ENCODE data around the gene SSU72. TPM values are rescaled to one million over a fixed set of nuclear protein-coding genes. Genes with fewer than 3 reads are reported as not detected.
"Not testable (repeated sequence)": the region's sequence is repeated elsewhere in the genome, so short reads cannot be mapped to it uniquely, and the experiment has no call there.

Gene SSU72
- total RNA-seq, 1 donor = 54.7 TPM

GRCh38 chr1:1561801-1562470, 12.7 kb downstream of the SSU72 start:
- no peak for DNase-seq (ENCODE audit: low read depth in 2 of 3, low spot score in 2 of 3)

- no peak for DNase-seq (ENCODE audit: low read depth in 2 of 3, low spot score in 2 of 3)
Observed at GRCh38 chr1:1560178-1560577, 14.5 kb downstream of the SSU72 start.

GRCh38 chr1:1559066-1559465, 15.6 kb downstream of the SSU72 start:
- DNase-seq (ENCODE audit: low read depth in 2 of 3, low spot score in 2 of 3) = no peak

- DNase-seq (ENCODE audit: low read depth in 2 of 3, low spot score in 2 of 3) = no peak
Observed at GRCh38 chr1:1558591-1558990, 16.1 kb downstream of the SSU72 start.

GRCh38 chr1:1557688-1558087, 17.0 kb downstream of the SSU72 start:
- not testable (repeated sequence) for DNase-seq (ENCODE audit: low read depth in 2 of 3, low spot score in 2 of 3)

- not testable (repeated sequence) for DNase-seq (ENCODE audit: low read depth in 2 of 3, low spot score in 2 of 3)
Observed at GRCh38 chr1:1556961-1557360, 17.7 kb downstream of the SSU72 start.

- DNase-seq (ENCODE audit: low read depth in 2 of 3, low spot score in 2 of 3) = no peak
Observed at GRCh38 chr1:1556505-1556904, 18.2 kb downstream of the SSU72 start.

GRCh38 chr1:1554926-1555915, 19.4 kb downstream of the SSU72 start:
- no peak for DNase-seq (ENCODE audit: low read depth in 2 of 3, low spot score in 2 of 3)

- DNase-seq (ENCODE audit: low read depth in 2 of 3, low spot score in 2 of 3) = no peak
Observed at GRCh38 chr1:1554550-1554925, 20.1 kb downstream of the SSU72 start.

- no peak for DNase-seq (ENCODE audit: low read depth in 2 of 3, low spot score in 2 of 3)
Observed at GRCh38 chr1:1553821-1554494, 20.7 kb downstream of the SSU72 start.

GRCh38 chr1:1552263-1552639, 22.4 kb downstream of the SSU72 start:
- DNase-seq (ENCODE audit: low read depth in 2 of 3, low spot score in 2 of 3) = no peak

GRCh38 chr1:1551524-1552262, 23.0 kb downstream of the SSU72 start:
- no peak for DNase-seq (ENCODE audit: low read depth in 2 of 3, low spot score in 2 of 3)

GRCh38 chr1:1550591-1551432, 23.9 kb downstream of the SSU72 start:
- peak in 1 of 3 donors; percentile 37 for DNase-seq (ENCODE audit: low read depth in 2 of 3, low spot score in 2 of 3)

- DNase-seq (ENCODE audit: low read depth in 2 of 3, low spot score in 2 of 3) = no peak
Observed at GRCh38 chr1:1550087-1550486, 24.6 kb downstream of the SSU72 start.

- no peak for DNase-seq (ENCODE audit: low read depth in 2 of 3, low spot score in 2 of 3)
Observed at GRCh38 chr1:1548591-1548990, 26.1 kb downstream of the SSU72 start.

- DNase-seq (ENCODE audit: low read depth in 2 of 3, low spot score in 2 of 3) = no peak
Observed at GRCh38 chr1:1547476-1547875, 27.2 kb downstream of the SSU72 start.

- no peak for DNase-seq (ENCODE audit: low read depth in 2 of 3, low spot score in 2 of 3)
Observed at GRCh38 chr1:1547011-1547410, 27.7 kb downstream of the SSU72 start.

GRCh38 chr1:1545946-1546737, 28.5 kb downstream of the SSU72 start:
- no peak for DNase-seq (ENCODE audit: low read depth in 2 of 3, low spot score in 2 of 3)

- no peak for DNase-seq (ENCODE audit: low read depth in 2 of 3, low spot score in 2 of 3)
Observed at GRCh38 chr1:1544544-1544943, 30.1 kb downstream of the SSU72 start.

Measured in hematopoietic multipotent progenitor cell (in vitro differentiated cells).